Measurements from ENCODE around the gene ACBD4.

DNA sequence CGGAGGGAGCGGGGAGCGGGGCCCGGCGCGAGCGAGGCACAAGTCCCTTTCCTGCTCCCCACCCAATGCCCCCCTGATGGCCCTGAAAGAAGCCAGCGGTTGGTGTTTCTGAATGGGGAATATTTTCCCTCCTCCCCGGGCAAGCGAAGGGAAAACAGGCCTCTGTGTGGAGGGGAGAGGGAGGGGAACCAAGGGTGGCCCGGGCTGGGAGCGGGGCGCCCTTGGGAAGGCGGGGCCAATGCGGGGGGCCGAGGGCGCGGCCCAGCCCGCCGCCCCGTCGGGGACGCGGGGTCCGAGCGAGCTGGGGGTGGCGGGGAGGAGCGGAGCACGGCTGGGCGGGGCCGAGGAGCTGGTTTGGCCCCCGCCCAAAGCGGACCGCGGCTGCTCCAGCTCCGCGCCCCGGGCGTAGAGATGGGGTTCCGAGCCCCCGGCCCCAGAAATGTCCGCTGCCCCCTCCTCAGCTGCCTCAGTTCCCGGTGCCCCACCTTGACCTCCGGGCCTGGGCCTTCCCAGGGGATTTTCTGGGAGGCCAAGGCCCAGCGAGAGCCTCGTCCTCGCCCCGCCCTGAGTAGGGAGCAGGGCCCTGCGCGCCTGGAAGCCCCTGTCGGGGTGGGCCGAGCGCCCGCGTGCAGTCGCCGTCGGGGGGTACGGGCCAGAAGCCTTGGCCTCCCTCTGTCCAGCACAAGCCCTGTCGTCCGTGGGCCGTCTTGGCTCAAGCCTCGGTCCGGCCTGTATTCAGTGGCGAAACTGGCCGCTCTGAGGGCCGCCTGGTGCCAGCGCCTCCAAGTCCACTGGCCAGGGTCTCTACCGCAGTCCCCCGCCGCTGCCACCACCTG lies 8.9 kb downstream of the ACBD4 start:
- TF ChIP-seq, protein P1, sequence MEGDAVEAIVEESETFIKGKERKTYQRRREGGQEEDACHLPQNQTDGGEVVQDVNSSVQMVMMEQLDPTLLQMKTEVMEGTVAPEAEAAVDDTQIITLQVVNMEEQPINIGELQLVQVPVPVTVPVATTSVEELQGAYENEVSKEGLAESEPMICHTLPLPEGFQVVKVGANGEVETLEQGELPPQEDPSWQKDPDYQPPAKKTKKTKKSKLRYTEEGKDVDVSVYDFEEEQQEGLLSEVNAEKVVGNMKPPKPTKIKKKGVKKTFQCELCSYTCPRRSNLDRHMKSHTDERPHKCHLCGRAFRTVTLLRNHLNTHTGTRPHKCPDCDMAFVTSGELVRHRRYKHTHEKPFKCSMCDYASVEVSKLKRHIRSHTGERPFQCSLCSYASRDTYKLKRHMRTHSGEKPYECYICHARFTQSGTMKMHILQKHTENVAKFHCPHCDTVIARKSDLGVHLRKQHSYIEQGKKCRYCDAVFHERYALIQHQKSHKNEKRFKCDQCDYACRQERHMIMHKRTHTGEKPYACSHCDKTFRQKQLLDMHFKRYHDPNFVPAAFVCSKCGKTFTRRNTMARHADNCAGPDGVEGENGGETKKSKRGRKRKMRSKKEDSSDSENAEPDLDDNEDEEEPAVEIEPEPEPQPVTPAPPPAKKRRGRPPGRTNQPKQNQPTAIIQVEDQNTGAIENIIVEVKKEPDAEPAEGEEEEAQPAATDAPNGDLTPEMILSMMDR (conservative IDR thresholded peaks at IDR 0.05; ENCODE audit: low read depth, low read length), result no peak
- no peak for TF ChIP-seq EZH2 (IDR thresholded peaks at IDR 0.05; ENCODE audit: borderline replicate concordance, low read depth, low read length, poor library complexity, severe bottlenecking)
